SH-SY5Y (cell line): ENCODE data around the gene DCAF10.

Experiments
- GATA2 ChIP-seq: IDR thresholded peaks from 2 replicates; pipeline ENCODE4 v1.6.1; 2011; ENCODE audit warnings: mild to moderate bottlenecking, low read depth, low read length
- GATA3 ChIP-seq: IDR thresholded peaks from 2 replicates; pipeline ENCODE4 v1.6.1; 2011; ENCODE audit warnings: low read depth, mild to moderate bottlenecking, low read length, moderate library complexity

DCAF10 gene

GRCh38 chr9:37784616-37785483 is 15.7 kb upstream of the DCAF10 start, which contains the start of gene EXOSC3:
Gene EXOSC3, minus strand, starts transcription at chr9:37785064. Its CDS starts 20 bp downstream, at chr9:37785044.
- TF ChIP-seq GATA2 (no peak), GATA3 (no peak)

GRCh38 chr9:37787059-37787458 is 13.5 kb upstream of the DCAF10 start:
- no peak for TF ChIP-seq GATA2

- TF ChIP-seq GATA3 (no peak), GATA2 (no peak)
Observed at GRCh38 chr9:37788332-37788731, 12.3 kb upstream of the DCAF10 start.

- TF ChIP-seq GATA3 (no peak), GATA2 (no peak)
Observed at GRCh38 chr9:37790096-37790495, 10.5 kb upstream of the DCAF10 start.

- peak; percentile 7; the same call in 1 of the 2 replicates for TF ChIP-seq GATA2
- TF ChIP-seq GATA3 = peak; percentile 50; the same call in 1 of the 2 replicates
Observed at GRCh38 chr9:37792122-37792521, 8.5 kb upstream of the DCAF10 start.

- TF ChIP-seq GATA3 (no peak), GATA2 (no peak)
Observed at GRCh38 chr9:37796232-37796631, 4.4 kb upstream of the DCAF10 start.

- TF ChIP-seq GATA3 (no peak), GATA2 (no peak)
Observed at GRCh38 chr9:37798677-37799076, 1.9 kb upstream of the DCAF10 start.

- TF ChIP-seq GATA3 = no peak
- no peak for TF ChIP-seq GATA2
Observed at GRCh38 chr9:37801287-37801850, 772 bp downstream of the DCAF10 start.

- no peak for TF ChIP-seq GATA2
- no peak for TF ChIP-seq GATA3
Observed at GRCh38 chr9:37801959-37802711, 1.5 kb downstream of the DCAF10 start.

- TF ChIP-seq GATA2 (no peak), GATA3 (no peak)
Observed at GRCh38 chr9:37806271-37806670, 5.7 kb downstream of the DCAF10 start.

- TF ChIP-seq GATA3 = no peak
- no peak for TF ChIP-seq GATA2
Observed at GRCh38 chr9:37811906-37812476, 11.4 kb downstream of the DCAF10 start.

- TF ChIP-seq GATA2 = no peak
- no peak for TF ChIP-seq GATA3
Observed at GRCh38 chr9:37812773-37813379, 12.3 kb downstream of the DCAF10 start.

GRCh38 chr9:37818849-37819248 is 18.3 kb downstream of the DCAF10 start:
- no peak for TF ChIP-seq GATA2
- no peak for TF ChIP-seq GATA3

- TF ChIP-seq GATA3 (no peak), GATA2 (no peak)
Observed at GRCh38 chr9:37820142-37820541, 19.5 kb downstream of the DCAF10 start.
